ENCODE data around the gene LAMB4. TPM values are rescaled to one million over a fixed set of nuclear protein-coding genes. Genes with fewer than 3 reads are reported as not detected.

The LAMB4 gene
- total RNA-seq, 1 donor from 2014 or later = not detected

DNA sequence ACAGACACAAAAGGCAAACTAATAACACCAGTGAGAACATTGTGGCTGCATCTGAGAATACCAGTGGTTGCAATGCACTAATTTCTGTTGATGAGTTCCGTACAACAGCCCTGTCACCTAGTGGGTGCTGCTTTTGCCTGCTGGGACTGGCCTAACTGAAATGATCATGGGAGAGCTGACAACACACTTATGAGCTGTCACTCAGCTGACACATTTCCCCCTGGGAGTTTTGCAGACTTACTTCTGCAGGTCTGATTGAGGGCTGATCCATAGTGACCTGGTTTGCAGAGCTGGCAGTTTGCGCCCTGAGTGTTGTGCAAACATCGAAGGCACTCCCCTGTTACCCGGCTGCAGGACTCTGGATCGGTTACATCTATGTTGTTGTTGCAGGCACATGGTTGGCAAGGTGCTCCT lies 66.6 kb downstream of the LAMB4 start:
- H3K27ac ChIP-seq = no peak overlapping the region
- no peak overlapping the region for H3K4me3 ChIP-seq
- no peaks in the 10 kb centered on the region for H3K4me1 ChIP-seq
- H3K27me3 ChIP-seq = no peaks in the 10 kb centered on the region
- TF ChIP-seq, protein P1, sequence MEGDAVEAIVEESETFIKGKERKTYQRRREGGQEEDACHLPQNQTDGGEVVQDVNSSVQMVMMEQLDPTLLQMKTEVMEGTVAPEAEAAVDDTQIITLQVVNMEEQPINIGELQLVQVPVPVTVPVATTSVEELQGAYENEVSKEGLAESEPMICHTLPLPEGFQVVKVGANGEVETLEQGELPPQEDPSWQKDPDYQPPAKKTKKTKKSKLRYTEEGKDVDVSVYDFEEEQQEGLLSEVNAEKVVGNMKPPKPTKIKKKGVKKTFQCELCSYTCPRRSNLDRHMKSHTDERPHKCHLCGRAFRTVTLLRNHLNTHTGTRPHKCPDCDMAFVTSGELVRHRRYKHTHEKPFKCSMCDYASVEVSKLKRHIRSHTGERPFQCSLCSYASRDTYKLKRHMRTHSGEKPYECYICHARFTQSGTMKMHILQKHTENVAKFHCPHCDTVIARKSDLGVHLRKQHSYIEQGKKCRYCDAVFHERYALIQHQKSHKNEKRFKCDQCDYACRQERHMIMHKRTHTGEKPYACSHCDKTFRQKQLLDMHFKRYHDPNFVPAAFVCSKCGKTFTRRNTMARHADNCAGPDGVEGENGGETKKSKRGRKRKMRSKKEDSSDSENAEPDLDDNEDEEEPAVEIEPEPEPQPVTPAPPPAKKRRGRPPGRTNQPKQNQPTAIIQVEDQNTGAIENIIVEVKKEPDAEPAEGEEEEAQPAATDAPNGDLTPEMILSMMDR (IDR thresholded peaks at IDR 0.05) = no peak
- DNase-seq (ENCODE audit: low spot score in 2 of 2) = no peak
- H3K9me3 ChIP-seq = no peaks in the 10 kb centered on the region
- intact Hi-C loops (cut with DNase I) = no loop called here
- no peaks in the 10 kb centered on the region for H3K36me3 ChIP-seq

DNA sequence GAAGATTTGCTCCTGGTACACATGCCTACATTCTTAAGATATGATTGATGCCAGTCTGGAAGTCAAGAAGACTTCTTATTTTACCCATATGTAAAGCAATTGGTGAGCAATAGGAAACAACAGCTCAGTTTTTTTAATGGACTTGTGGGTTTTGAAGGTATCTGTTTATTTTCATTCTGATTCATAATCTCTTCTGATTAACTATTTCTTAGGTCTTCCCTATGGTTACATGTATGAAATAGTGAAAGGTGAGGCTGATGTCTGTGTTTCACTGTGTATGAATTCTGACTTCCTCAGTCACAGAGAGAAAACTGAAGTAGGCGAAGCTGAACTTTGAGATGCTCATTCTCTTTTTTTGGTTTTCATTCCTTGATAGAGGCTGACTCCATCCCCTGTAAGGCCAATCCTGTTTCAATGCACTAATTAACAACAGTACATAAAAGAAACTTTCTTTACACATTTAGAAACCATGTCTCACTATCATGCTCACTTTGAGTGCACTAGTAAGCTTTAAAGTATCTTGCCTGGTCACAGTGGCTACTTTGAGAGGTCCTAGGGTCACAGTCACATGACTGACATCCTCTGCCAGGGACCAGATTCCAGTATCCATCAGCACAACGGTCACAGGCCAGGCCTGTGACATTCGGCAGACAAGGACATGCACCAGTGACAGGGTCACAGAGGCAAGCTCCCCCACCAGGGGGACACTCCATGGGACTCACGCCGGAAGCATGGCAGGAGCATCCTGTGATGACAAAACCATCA lies 67.7 kb downstream of the LAMB4 start:
- TF ChIP-seq, protein P1 (IDR thresholded peaks at IDR 0.05) = no peak
- H3K36me3 ChIP-seq = no peaks in the 10 kb centered on the region
- intact Hi-C loops (cut with DNase I) = no loop called here

DNA sequence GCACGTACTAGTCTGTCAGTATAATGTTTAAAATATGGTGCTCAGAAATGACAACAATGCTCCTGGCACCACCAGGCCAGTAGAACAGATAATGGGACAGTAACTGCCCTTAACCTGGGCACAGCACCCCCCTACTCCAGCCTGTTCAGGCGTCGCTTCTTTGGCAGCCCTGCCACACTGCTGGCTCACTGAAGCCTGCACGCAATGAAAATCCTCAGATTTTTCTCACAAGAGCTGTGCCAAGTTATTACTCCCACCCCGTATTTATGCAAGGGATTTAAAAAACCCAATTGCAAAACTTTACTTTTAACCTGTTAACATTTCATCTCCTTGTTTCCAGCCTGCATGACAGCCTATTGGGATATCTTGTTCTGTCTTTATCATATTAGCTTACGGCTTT lies 70.6 kb downstream of the LAMB4 start:
- no peak overlapping the region for H3K4me3 ChIP-seq
- no peak overlapping the region for H3K27ac ChIP-seq
- H3K27me3 ChIP-seq = no peaks in the 10 kb centered on the region
- no peak for DNase-seq (ENCODE audit: low spot score in 2 of 2)
- intact Hi-C loops (cut with DNase I) = no loop called here
- H3K36me3 ChIP-seq = no peaks in the 10 kb centered on the region
- no peaks in the 10 kb centered on the region for H3K4me1 ChIP-seq
- TF ChIP-seq, protein P1 (IDR thresholded peaks at IDR 0.05) = no peak
- no peaks in the 10 kb centered on the region for H3K9me3 ChIP-seq

More for the DNA sequence above, 67.7 kb downstream of the LAMB4 start:
- no peak for DNase-seq (ENCODE audit: low spot score in 2 of 2)
- no peak overlapping the region for H3K4me3 ChIP-seq
- no peaks in the 10 kb centered on the region for H3K9me3 ChIP-seq
- no peaks in the 10 kb centered on the region for H3K27me3 ChIP-seq
- no peak overlapping the region for H3K27ac ChIP-seq
- no peaks in the 10 kb centered on the region for H3K4me1 ChIP-seq

DNA sequence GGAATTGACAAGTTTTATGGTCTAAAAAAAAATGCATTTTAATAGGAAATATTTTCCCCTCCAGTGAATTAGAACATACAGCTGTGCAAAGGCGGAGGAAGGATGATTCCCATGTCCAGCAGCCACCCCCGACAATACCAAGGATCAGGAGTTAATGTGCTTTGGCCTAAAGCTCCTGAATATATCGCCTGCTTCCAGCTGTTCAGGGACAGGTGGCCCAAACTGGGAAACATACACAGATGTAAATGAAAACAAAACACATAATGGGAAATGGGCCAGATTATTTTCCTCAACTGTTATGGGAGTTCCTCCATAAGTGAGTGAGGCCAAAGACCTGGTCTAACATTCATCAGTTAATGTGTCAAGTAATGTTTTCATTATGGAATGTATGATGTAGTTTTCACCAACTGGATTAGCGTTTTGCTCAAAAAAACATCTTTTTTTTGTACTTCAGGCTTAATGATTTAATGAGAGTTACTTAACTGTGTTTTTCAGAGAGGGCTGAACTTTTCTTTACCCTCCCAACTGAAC lies 72.1 kb downstream of the LAMB4 start:
- no peaks in the 10 kb centered on the region for H3K36me3 ChIP-seq
- H3K4me3 ChIP-seq = no peak overlapping the region
- H3K27ac ChIP-seq = no peak overlapping the region
- H3K9me3 ChIP-seq = no peaks in the 10 kb centered on the region
- no peak for DNase-seq (ENCODE audit: low spot score in 2 of 2)
- TF ChIP-seq, protein P1 (IDR thresholded peaks at IDR 0.05) = no peak
- H3K27me3 ChIP-seq = no peaks in the 10 kb centered on the region
- intact Hi-C loops (cut with DNase I) = no loop called here
- H3K4me1 ChIP-seq = no peaks in the 10 kb centered on the region

DNA sequence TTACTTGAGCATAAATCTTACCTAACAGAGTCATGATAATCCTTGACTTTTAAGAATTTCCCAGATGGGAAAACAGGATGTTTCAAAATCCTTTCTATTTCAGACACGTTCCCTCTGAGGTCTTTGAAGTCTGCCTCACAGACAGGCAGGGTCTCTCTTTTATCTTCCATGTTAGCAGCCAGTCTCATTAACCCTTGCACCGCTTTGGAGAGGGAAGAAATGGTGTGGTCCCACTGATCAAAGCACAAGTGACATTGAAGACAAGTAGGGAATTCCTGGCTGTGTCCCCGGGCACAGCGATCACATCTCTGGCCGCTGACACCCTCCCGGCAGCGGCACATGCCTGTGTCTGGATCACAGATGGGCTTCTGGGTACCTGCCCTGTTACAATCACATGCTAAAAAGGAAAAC lies 74.5 kb downstream of the LAMB4 start:
- H3K27ac ChIP-seq = no peak overlapping the region
- no peaks in the 10 kb centered on the region for H3K27me3 ChIP-seq
- H3K4me3 ChIP-seq = no peak overlapping the region
- TF ChIP-seq, protein P1 (IDR thresholded peaks at IDR 0.05) = no peak
- H3K4me1 ChIP-seq = no peaks in the 10 kb centered on the region
- H3K9me3 ChIP-seq = no peaks in the 10 kb centered on the region
- intact Hi-C loops (cut with DNase I) = no loop called here
- DNase-seq (ENCODE audit: low spot score in 2 of 2) = no peak
- H3K36me3 ChIP-seq = no peaks in the 10 kb centered on the region
